GM23338 (cell line): ENCODE measurements around the gene KCNMA1. TPM values are rescaled to one million over a fixed set of nuclear protein-coding genes. Genes with fewer than 3 reads are reported as not detected.

Experiments
- ATAC-seq: fragments of 200-7000 bp; cut with Tn5 transposase; 3 replicates; pipeline ENCODE4 v1.9.1; 2020
- DNase-seq: peaks from one replicate; pipeline ENCODE4 v3.0.0-alpha.2; 2015; ENCODE audit warnings: low spot score
- H2AFZ ChIP-seq: fragments of 200-600 bp; sonication (generic); 2 replicates; pipeline ENCODE4 v1.8.0; 2016; ENCODE audit warnings: antibody characterized with exemption, mild to moderate bottlenecking, moderate library complexity
- H3F3A ChIP-seq: fragments of 200-600 bp; sonication (generic); replicated peaks from 2 replicates; pipeline ENCODE4 v1.8.0; 2017; ENCODE audit warnings: antibody characterized with exemption, mixed run types, low read depth
- H3K27ac ChIP-seq: fragments of 200-600 bp; sonication (generic); 2 replicates; pipeline ENCODE4 v1.6.1; 2016; ENCODE audit warnings: low read depth
- H3K27me3 ChIP-seq: fragments of 200-600 bp; sonication (generic); 2 replicates; pipeline ENCODE4 v1.8.0; 2016; ENCODE audit warnings: mild to moderate bottlenecking, mixed run types, moderate library complexity; ENCODE audit not compliant: insufficient read depth
- H3K36me3 ChIP-seq: fragments of 200-600 bp; sonication (generic); 2 replicates; pipeline ENCODE4 v1.8.0; 2016; ENCODE audit warnings: mild to moderate bottlenecking; ENCODE audit not compliant: insufficient read depth
- H3K4me1 ChIP-seq: fragments of 200-600 bp; sonication (generic); 2 replicates; pipeline ENCODE4 v1.8.0; 2016; ENCODE audit warnings: mild to moderate bottlenecking, moderate library complexity; ENCODE audit not compliant: insufficient read depth
- H3K4me2 ChIP-seq: fragments of 200-600 bp; sonication (generic); 2 replicates; pipeline ENCODE4 v1.7.1; 2017; ENCODE audit warnings: mixed run types
- H3K4me3 ChIP-seq: fragments of 200-600 bp; sonication (generic); 2 replicates; pipeline ENCODE4 v1.6.1; 2016; ENCODE audit warnings: mixed run types
- H3K79me2 ChIP-seq: fragments of 200-600 bp; sonication (generic); replicated peaks from 2 replicates; pipeline ENCODE4 v1.8.0; 2017; ENCODE audit warnings: mild to moderate bottlenecking; ENCODE audit not compliant: insufficient read depth
- H3K9me2 ChIP-seq: fragments of 200-600 bp; sonication (generic); 2 replicates; pipeline ENCODE4 v1.8.0; 2017; ENCODE audit not compliant: insufficient read depth
- H4K20me1 ChIP-seq: fragments of 200-600 bp; sonication (generic); replicated peaks from 2 replicates; pipeline ENCODE4 v1.8.0; 2017; ENCODE audit warnings: mild to moderate bottlenecking; ENCODE audit not compliant: insufficient read depth
- H3K27ac Mint-ChIP-seq: 2 replicates; pipeline ENCODE4 v1.8.0; 2020; ENCODE audit warnings: inconsistent platforms, mild to moderate bottlenecking, moderate library complexity, mixed read lengths
- H3K27me3 Mint-ChIP-seq: 3 replicates; pipeline ENCODE4 v1.8.0; 2022; ENCODE audit warnings: low read depth, mild to moderate bottlenecking, moderate library complexity, mixed read lengths, inconsistent platforms; ENCODE audit not compliant: insufficient read depth, poor library complexity
- H3K36me3 Mint-ChIP-seq: 3 replicates; pipeline ENCODE4 v1.8.0; 2021; ENCODE audit warnings: low read depth, mild to moderate bottlenecking, inconsistent platforms, moderate library complexity, mixed read lengths
- H3K4me1 Mint-ChIP-seq: 3 replicates; pipeline ENCODE4 v1.8.0; 2020; ENCODE audit warnings: mild to moderate bottlenecking, inconsistent platforms, mixed read lengths
- H3K4me3 Mint-ChIP-seq: 3 replicates; pipeline ENCODE4 v1.8.0; 2021; ENCODE audit warnings: moderate library complexity, mild to moderate bottlenecking, inconsistent platforms, mixed read lengths
- H3K9me3 Mint-ChIP-seq: 3 replicates; pipeline ENCODE4 v1.8.0; 2020; ENCODE audit warnings: moderate library complexity, mild to moderate bottlenecking, inconsistent platforms, mixed read lengths
- CREB1 ChIP-seq: fragments of 250-450 bp; sonication (Bioruptor Pico); IDR thresholded peaks from 2 replicates; pipeline ENCODE4 v1.5.0; 2020; ENCODE audit warnings: low read depth, mild to moderate bottlenecking, moderate library complexity
- CTCF ChIP-seq, 2 experiments: fragments of 200-600 bp in 1 of 2; sonication (generic) in 1 of 2; conservative IDR thresholded peaks; 2 replicates each; pipeline versions ENCODE4 v1.5.1 to v1.6.1; 2016 to 2017; ENCODE audit warnings: antibody characterized with exemption in 2 of 2, low read depth in 2 of 2, mild to moderate bottlenecking in 2 of 2, moderate library complexity in 1 of 2
- ETS1 ChIP-seq: IDR thresholded peaks from 2 replicates; pipeline ENCODE4 v1.6.1; 2016; ENCODE audit warnings: antibody characterized with exemption
- EZH2 ChIP-seq: fragments of 200-600 bp; sonication (generic); IDR thresholded peaks from one replicate; pipeline ENCODE4 v1.8.0; 2017; ENCODE audit warnings: antibody characterized with exemption, mild to moderate bottlenecking, low read depth; ENCODE audit not compliant: unreplicated experiment
- EZH2phosphoT487 ChIP-seq: fragments of 200-600 bp; sonication (generic); IDR thresholded peaks from one replicate; pipeline ENCODE4 v1.8.1; 2018; ENCODE audit warnings: antibody characterized with exemption; ENCODE audit not compliant: unreplicated experiment
- JUNB ChIP-seq: IDR thresholded peaks from one replicate; pipeline ENCODE4 v1.6.1; 2016; ENCODE audit warnings: antibody characterized with exemption; ENCODE audit not compliant: unreplicated experiment
- NANOG ChIP-seq: IDR thresholded peaks from 2 replicates; pipeline ENCODE4 v1.6.1; 2016; ENCODE audit warnings: antibody characterized with exemption, borderline replicate concordance
- POLR2AphosphoS5 ChIP-seq: IDR thresholded peaks from 2 replicates; pipeline ENCODE4 v1.6.1; 2016; ENCODE audit warnings: antibody characterized with exemption, low read depth
- REST ChIP-seq: IDR thresholded peaks from one replicate; pipeline ENCODE4 v1.6.1; 2018; ENCODE audit warnings: antibody characterized with exemption; ENCODE audit not compliant: unreplicated experiment
- STAT1 ChIP-seq: IDR thresholded peaks from one replicate; pipeline ENCODE4 v1.6.1; 2016; ENCODE audit warnings: antibody characterized with exemption; ENCODE audit not compliant: unreplicated experiment
- ZNF114 ChIP-seq: fragments of 250-450 bp; sonication (Bioruptor Pico); IDR thresholded peaks from 2 replicates; pipeline ENCODE4 v1.5.0; 2020; ENCODE audit warnings: mild to moderate bottlenecking, moderate library complexity
- ZNF331 ChIP-seq: fragments of 250-450 bp; sonication (Bioruptor Pico); IDR thresholded peaks from 2 replicates; pipeline ENCODE4 v1.5.0; 2020; ENCODE audit warnings: low read depth, mild to moderate bottlenecking, moderate library complexity
- ZNF462 ChIP-seq: fragments of 250-450 bp; sonication (Bioruptor Pico); IDR thresholded peaks from 2 replicates; pipeline ENCODE4 v1.5.0; 2020; ENCODE audit warnings: mild to moderate bottlenecking, moderate library complexity
- polyA plus RNA-seq: library from polyadenylated mRNA; unstranded; fragments of >200 nt; fragmentation: Nextera tagmentation; extraction: Ambion mirVana; gene quantifications from 2 replicates; pipeline ENCODE4 v1.2.1, GENCODE V29; 2016
- total RNA-seq: library from RNA; depleted of rRNA; stranded (reverse); fragments of >200 nt; shearing (Covaris generic); gene quantifications from 2 replicates; pipeline ENCODE4 v1.2.3, GENCODE V29; 2014

KCNMA1 gene
- total and polyA plus RNA-seq, 2 experiments from 2014 or later, result 8.2 to 9.0 TPM

- Histone ChIP-seq H3F3A (no peaks in the 10 kb centered on the region), H3K9me2 (no peaks in the 10 kb centered on the region), H2AFZ (no peak overlapping the region), H3K79me2 (no peaks in the 10 kb centered on the region), H3K4me3 (no peak overlapping the region), H3K27me3 (no peaks in the 10 kb centered on the region), H3K4me2 (no peak overlapping the region), H3K36me3 (no peaks in the 10 kb centered on the region), H4K20me1 (no peaks in the 10 kb centered on the region), H3K4me1 (no peaks in the 10 kb centered on the region), H3K27ac (no peak overlapping the region)
- H3K9me3 Mint-ChIP-seq, result no peaks in the 10 kb centered on the region
- H3K4me3 Mint-ChIP-seq, result no peak overlapping the region
- no peaks in the 10 kb centered on the region; the same call in 2 of the 3 replicates for H3K36me3 Mint-ChIP-seq
- TF ChIP-seq JUNB, result no peak
- no peak for TF ChIP-seq STAT1
- TF ChIP-seq CTCF (conservative IDR thresholded peaks at IDR 0.05; ENCODE audit: low read depth in 2 of 2), result no peak
- no peak for TF ChIP-seq ZNF462
- no peak for TF ChIP-seq EZH2phosphoT487
- no peak for TF ChIP-seq NANOG
- TF ChIP-seq ZNF331 (CRISPR knock-in tag), result no peak
- TF ChIP-seq ETS1, result no peak
- TF ChIP-seq ZNF114 (CRISPR knock-in tag), result no peak
- no peak for TF ChIP-seq POLR2AphosphoS5
- no peak for TF ChIP-seq REST
- TF ChIP-seq CREB1, result no peak
- TF ChIP-seq EZH2, result no peak
- H3K27ac Mint-ChIP-seq, result no peak overlapping the region
- peaks cover 4% of the 10 kb centered on the region for H3K27me3 Mint-ChIP-seq
- ATAC-seq (no peak), DNase-seq (no peak)
- peaks cover 3% of the 10 kb centered on the region; the same call in 1 of the 3 replicates for H3K4me1 Mint-ChIP-seq
These were observed 515.8 kb downstream of the KCNMA1 start for GRCh38 chr10:77121829-77122228.
